IPS-NIHi7 (cell line): ENCODE data around the gene SLC25A48.
A peak's percentile ranks its signal among the peaks of the same experiment; 100 is the strongest.

Source experiments
- DNase-seq: peaks from one replicate; pipeline ENCODE4 v3.0.0; 2012; ENCODE audit warnings: mixed read lengths; ENCODE audit errors: extremely low spot score

SLC25A48 gene

DNA sequence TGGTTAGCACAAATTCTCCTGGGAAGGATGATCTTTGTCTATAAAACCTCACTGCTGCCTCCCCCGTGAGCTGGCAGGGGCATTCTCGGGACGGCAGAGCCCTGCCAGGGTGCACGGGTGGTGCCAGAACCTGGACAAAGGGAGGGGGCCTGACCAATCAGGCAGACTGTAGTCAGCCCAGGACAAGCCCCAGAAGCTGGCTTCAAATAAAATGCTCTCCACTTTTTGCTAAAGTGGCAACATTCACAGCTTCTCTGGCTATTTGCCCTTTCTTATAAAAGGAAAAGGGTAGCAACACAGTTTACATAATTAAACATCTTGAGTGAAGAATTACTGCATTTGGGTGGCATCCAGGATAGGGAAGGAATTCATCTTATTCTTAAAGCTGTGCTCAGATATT lies 46.8 kb downstream of the SLC25A48 start:
- no peak for DNase-seq

DNA sequence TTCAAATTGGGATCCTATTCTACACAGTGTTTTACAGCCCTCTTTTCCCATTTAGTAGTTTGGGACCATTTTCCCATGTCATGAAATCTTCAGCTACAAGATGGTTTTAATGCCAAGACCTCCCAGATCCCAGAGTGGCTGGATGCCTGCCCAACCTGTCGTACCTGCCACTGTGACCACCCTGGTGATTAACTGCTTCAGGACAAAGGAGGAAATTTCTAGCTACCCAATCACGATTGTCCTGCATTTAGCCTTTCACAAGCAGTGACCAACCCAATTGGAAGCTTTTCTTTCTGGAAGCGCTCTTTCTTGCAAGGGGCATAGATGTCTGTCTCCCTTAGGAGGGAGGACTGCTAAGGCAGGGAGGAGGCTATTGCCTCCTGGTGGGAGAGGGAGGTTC lies 47.4 kb downstream of the SLC25A48 start:
- DNase-seq: no peak

DNA sequence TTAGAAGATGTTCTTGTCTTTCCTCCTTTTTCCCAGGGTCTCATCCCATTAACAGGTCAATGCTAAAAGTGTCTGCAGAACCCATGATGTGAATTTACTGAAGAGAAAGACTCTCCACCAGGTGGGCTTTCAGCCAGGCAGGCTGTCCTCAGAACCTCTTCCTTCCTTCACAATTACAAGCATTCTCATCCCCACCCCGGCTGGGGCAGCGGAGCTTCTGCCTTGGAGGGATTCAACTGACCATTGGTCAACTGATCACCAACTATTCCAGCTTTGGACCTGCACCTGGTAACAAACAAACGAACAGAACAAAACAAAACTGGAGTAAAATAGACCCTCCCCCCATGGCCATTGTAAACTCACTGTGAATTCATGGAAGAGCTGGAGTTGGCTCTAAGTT lies 48.6 kb downstream of the SLC25A48 start:
- DNase-seq: no peak

DNA sequence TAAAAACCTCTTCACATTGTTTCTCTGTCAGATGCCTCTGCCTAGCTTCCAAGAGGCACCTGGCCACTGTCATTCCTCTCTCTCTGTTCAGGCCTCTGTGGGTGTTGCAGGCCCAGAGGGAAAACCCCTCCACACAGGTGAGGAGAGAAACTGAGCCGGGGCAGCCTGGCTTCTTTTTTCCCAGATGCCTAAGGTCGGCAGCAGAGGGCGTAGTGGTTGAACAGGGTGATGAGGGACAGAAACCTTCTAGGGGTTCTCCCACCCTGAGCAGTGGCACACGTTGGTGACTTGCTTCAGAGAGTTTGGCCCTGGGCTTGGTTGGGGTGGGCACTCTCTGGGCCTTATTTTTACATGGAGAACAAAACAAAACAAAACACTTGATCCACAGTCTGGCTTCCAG lies 49.0 kb downstream of the SLC25A48 start:
- peak; percentile 61 for DNase-seq

DNA sequence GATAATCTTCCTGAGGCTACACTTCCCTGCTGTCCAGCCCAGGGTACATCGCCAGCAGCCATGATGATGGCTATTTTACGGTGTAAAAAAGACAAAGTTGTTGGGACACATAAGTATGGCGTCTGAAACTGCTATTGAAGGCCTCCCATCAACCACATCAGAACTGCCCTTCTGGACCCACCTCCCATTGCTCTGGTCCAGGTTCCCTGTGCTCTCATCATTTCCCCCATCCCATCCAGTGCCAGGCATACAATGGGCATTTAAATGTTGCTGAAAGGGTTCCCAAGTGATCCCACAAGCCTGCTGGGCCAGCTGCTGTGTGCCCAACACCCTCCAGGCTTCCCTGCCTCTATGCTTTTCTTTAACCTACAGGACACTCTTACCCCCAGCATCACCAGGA lies 50.6 kb downstream of the SLC25A48 start:
- DNase-seq: no peak

DNA sequence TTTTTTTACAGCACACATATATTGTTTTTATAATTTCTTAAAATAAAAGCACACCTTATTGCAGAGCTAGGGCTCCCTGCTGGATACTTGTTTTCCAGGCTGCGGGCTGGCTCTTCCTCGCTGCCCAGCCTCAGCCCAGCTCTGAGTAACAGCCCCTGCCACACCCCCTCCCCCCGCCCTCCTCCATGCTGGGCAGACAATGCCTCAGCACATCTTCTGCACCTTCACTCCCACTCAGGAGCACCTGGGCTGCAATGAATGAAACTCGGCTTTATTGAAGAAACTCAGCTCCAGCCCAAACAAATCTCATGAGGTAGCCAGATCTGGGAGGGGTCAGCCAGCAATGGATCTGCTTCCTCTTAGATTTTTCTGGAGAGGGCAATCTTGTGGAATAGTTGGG lies 51.7 kb downstream of the SLC25A48 start:
- DNase-seq: no peak

DNA sequence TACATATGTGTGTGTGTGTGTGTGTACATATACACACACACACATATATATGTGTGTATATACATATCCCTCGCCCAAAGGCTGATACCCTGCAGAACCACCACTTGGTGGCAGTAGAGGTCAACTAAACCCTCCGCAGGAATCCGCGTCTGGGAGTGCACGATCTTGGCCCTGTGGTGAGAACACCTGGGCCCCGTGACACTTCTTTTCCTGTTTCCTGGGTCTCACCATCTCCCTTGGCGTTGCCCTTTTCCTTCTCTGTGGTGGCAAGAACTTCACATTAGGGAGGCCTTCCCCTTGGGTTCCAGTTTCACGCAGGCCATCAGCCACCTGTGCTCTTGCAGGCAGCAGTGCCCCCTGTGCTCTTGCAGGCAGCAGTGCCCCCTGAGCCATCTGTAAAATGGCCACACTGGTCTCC lies 53.0 kb downstream of the SLC25A48 start:
- peak; percentile 76 for DNase-seq

DNA sequence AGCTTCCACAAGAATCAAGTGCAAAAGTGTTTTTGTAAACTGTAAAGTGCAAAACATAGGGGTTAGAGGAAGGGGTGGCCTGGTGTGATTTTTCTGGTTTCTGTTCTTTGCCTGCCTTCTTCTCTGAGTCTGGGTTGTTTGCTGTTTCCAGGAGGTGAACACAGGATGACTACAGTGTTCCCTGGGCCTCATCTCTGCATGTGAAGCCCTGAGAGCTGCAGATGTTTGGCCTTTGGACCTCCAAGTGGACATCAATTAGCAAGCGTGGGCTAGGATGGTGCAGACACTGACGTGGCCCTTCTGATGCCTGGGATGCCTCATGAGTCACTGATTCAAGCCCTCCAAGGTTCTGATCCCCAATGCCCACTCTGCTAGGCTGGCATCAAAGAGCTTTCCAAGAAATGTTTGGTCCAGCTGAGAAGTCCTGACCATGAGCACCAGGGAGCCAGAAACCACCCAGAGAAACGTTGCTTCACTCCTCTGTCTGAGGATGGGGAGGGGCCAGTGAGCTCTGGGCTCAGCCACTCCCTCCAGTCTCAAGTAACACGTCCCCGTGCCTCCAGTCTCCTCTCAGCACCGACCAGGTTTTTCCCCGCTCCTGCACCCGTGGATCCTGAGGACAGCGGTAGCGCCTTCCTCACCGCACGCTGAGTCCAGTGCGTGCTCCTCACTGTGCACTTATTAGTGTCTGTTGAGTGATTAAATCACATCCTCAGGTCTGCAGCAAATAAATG lies 53.6 kb downstream of the SLC25A48 start:
- peak; percentile 71 for DNase-seq

DNA sequence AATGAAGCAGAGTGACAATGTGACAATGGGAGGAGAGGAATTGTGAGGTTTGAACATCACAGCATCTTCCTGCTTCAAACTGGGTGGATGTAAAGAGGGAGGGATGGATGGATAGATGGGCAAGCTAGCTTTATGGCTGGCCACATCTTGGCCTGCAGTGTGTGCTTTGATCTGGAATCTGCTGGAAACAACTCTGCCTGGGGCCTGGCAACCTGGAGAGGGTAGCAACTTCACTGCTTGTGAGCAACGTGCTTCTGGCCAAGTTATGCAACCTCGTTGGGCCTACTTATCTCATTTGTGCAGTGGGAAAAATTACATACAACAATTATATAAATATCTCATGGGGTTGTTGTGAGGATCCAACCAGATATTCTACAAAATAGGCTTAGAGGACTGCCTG lies 55.8 kb downstream of the SLC25A48 start:
- DNase-seq: no peak

DNA sequence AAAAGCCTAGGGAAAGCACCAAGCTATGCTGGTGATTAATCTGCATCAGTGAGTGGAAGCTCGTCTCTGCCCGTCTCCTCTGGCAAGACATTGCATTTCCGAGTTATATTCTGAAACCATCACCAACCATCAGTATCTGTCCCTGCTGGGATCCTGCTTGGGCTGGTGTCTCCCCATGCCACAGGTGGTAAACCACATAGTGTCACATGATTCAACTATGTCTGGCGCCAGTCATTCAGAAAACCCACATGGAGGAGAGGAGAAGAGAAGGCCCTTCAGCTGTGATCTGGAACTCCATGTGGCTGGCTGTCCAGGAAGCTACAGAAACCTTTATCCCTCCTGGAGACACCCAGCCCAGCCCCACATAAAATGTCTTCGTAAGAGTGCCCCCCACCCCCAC lies 56.4 kb downstream of the SLC25A48 start:
- DNase-seq: no peak

DNA sequence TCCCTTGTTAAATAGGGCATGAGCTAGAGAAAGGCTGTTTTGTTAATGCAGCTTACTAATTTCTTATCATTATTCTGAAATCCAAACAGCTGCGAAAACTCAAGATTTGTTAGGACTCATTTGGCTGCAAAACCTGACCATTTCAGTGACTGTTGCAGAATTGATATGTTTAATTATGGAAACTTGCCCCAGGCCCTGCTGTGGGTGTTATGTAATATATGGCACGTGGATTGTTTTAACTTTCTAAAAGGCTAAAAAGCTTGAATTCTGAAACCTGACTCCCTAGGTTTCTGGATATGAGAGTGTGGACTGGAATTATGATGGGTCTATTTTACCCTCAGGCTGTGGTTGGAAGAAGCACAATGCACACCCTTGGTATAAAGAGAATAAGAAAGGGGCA lies 56.8 kb downstream of the SLC25A48 start:
- no peak for DNase-seq

DNA sequence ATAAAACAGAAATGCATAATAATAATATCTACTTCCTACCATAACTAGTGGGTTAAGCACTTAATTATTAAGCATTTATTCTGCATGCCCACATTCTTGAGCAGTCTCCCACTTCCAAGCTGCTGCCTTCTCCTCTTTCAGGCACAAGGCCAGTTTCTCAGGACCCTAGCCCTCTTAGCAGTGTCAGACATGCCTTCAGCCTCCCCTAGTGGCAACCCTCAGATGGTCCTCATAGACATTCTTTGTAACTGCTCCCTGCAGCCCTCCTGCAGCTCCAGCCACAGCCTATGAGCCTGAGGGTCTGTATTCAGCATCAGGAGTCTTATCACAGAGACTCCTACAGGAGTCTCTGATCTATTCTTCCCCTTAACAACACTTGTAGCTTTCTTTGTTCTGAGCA lies 57.3 kb downstream of the SLC25A48 start:
- DNase-seq: peak; percentile 83

DNA sequence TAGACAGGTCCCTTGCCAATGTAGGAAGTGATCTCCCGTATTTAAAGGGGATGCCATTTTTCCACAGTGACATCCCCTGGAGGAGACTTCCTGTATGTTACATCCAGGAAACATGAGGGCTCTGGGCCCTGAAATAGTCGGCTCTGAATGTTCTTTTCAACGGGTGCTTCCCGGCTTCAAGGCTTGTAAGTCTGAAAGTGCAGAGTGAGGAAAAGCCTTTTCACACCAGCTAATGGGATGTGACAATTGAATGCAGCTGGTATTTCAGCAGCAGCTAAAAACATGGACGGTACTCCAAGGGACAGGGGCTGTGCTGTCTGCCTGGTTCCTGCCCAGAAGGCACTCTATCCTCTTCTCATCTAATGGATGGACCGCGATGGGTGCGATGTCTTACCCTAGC lies 59.8 kb downstream of the SLC25A48 start:
- DNase-seq: no peak

DNA sequence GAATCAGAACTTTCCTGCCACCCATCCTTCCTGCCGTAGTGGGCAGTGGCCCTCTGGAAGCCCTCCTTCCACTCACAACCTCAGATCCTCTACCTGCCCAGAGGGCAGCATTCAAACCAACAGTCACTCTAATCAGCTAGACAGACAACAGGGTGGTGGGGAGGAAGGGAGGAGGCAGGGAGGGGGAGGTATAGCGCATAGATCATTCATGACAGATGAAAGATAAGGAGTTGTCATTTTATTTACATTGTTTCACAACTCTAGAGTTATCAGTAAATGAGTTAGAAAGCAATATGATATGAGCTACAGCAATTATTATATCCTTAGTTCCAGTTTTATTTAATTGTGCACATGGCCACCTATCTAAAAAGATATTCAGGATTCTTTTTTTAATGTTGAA lies 60.3 kb downstream of the SLC25A48 start:
- DNase-seq: no peak

DNA sequence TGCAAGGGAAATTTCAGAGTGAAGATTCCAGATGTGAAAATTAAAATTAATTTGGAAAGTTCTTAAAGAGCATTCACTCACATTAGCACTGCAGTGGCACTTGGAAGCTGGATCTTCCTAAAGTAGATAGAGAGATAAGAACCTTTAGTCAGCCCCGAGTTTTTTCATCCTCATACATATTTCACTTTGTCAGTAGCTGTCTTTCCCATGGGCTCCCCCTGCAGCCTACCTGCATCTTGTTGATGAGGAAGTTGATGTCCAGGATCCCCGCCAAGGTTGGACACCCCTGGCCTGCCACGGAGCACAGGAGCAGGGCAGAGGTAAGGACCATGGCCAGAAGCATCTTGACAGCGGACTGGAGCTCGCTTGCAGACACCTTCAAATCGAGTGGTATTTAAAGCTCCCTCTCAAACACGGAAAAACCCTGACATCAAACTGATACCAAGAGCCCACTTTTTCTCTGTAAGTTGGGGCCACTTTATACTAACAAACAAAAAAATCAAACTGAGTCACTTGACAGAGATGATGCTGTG lies 61.1 kb downstream of the SLC25A48 start, which contains the start of gene IL9:
IL9 (minus strand) TSS at position 368 of the 533 bp plus-strand sequence; CDS start at position 343, 25 bp downstream.
- no peak for DNase-seq

DNA sequence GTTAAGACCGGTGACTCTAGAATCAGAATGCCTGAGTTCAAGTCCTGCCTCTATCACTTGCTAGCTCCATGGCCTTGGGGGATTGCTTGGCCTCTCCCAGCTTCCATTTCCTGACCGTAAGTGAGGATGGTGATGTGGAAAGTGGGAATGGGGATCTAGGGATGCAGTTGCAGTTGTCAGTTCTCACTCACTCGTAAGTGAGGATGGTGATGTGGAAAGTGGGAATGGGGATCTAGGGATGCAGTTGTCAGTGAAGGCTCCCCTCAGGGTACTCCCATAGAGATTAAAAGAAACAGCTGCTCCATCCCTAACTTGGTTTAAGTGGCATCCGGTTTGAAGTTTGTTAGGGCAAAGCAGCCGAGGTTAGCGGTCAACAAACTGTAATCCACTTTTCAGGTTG lies 64.2 kb downstream of the SLC25A48 start:
- no peak for DNase-seq

DNA sequence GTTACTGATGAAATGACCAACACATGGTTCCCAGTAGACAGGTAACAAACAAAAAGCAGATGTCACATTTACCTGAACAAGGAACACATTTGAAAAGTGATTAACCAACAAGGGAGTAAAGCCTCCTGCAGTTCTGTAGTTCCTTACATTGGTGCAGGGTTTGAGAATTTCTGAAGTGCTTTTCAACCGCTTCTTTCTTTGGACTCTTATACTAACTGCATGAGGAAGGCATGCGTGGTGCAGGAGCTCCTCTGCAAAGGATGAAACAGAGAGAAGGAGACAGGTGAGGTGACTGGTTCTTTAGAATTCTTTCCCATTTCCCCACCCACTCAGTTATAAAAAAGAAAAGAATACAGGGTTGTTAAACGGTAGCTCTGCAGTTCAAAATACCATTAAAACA lies 65.8 kb downstream of the SLC25A48 start:
- DNase-seq: no peak

DNA sequence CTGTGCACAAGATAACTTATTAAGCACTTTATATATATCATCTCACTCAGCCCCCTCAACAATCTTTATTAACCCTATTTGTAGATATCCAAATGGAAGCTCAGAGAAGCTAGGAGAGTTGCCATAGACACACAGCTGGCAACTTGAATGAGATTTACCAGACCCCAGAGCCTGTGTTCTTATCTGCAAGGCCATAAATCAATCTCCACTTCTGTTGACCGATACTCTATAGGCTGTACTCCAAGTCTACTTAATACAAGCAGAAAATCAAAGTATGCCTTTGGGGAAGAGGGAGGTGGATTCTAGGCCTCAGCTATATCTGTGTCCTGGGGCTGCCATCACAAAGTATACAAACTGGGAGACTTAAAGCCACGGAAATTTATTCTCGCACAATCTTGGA lies 67.2 kb downstream of the SLC25A48 start:
- DNase-seq: no peak

DNA sequence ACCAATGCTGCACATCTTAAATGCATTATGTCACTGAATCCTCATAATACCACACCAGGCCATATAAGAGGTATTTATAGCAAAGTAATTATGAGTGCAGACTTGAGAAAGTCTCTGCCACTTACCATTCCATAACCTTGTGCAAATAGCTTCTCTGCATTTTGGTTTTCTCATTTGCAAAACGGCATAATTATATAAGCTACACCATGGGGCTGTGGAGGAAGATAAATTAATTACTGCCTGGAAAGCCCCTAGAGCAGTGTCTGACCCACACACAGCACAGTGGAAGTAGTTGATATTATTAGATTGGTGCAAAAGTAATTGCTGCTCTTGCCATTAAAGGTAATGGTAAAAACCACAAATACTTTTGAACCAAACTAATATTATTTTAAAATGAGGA lies 70.7 kb downstream of the SLC25A48 start:
- DNase-seq: no peak

DNA sequence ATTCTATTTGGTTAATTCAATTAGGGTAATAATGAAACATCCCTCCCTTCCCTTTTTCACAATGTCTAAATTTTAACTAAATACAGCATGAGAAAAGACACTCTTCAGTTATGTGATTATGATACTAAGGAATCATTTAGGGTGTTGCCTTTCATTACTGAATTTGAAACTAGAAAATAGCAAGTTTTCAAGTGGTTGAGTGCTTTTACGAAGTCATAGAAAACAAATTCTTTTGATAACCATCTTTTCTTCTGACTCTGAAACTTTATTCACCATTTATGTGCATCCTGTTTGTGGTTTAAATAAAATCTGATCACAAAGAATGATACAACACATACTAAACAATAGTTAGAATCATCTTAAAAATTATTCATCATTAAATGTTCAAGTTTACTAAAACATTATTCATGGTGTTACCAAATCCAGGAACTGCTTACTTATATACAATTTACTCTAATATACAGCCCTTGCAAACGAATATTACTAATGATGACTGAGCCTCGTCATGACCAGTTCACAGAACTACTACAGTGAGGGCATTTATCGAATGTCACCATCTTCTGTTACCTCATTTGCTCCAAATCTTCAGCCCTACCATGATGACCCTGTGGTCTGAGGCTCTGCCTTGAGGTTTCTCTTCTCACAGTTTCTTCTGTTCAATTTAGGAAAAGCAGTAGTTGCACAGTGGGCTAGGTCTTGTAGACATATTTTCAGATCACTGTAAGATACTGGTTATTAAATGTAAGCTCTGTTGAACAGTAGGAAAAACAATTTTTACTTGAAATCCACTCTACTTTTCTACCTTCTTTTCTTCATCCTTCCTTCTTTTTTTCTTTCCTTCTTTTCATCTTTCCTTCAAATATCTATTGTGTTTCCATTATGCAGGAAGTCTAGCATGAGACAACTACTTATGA lies 79.5 kb downstream of the SLC25A48 start:
- DNase-seq: no peak

DNA sequence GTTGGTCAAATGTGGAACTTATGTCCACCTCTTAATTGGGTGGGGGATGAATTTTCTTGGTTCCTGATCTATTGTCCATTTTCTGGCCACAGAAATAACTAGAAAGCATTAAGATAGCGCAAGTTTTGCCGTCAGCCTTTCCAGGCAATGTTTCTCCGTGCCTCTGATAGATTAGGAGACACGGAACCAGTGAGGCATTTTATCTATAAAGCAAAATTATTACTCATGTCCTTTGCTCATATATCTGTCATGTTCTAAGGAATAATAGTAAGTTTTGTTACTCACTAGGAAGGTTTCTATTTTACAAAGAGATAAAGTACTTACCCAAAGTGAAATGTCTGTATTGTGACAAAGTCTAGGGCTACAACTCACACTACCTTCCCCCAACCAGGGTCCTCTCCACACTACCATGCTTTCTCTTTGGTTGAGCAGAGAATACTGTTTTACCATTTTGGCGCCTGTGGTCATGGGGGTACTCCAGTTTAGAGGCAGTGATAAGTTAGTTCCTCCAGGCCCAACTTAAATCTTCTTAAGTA lies 81.1 kb downstream of the SLC25A48 start:
- no peak for DNase-seq

DNA sequence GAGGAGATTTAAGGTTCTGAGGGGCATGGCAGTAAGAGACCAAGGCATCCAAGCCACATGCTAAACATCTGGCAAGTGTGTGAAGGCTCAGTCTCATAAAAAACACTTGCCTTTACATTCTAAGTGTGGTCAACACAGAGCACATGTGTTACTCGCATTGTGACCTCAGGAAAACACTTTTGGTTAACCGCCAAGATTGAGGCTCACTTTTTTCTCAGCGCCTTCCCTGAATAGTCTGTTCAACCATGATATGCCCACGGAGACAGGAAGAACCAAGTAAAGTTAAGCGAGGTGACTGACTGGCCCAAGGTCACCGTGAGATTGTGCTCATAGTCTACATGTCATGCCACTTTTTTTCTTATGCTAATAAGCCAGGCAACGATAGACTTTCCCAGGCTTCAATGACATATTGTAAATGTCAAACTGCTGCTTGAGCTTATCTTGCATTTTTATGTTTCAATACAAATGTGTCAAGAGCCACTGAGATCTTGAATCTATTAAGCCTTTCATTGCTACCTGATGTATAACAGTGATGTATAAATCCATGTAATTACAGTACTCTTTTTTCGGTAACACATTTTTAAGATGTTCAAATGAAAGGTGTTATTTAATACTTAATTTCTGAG lies 82.3 kb downstream of the SLC25A48 start:
- DNase-seq: no peak
